ENCODE results near the gene BAIAP2. TPM values are rescaled to one million over a fixed set of nuclear protein-coding genes. Genes with fewer than 3 reads are reported as not detected.
A peak's percentile ranks its signal among the peaks of the same experiment; 100 is the strongest.
"Not testable (repeated sequence)": the region's sequence is repeated elsewhere in the genome, so short reads cannot be mapped to it uniquely, and the experiment has no call there.

BAIAP2 gene
- total RNA-seq, 1 donor from 2014 or later, result 34.7 TPM

- DNase-seq, result no peak
- no peak for ATAC-seq (ENCODE audit: poor library complexity)
- intact Hi-C loops (cut with DNase I), result no loop called here
Observed at GRCh38 chr17:81019563-81020442, 15.1 kb upstream of the BAIAP2 start.

GRCh38 chr17:81020443-81020766, 14.5 kb upstream of the BAIAP2 start:
- intact Hi-C loops (cut with DNase I), result no loop called here
- DNase-seq (no peak), ATAC-seq (ENCODE audit: poor library complexity) (no peak)

- DNase-seq, result peak; percentile 83
- intact Hi-C loops (cut with DNase I), result no loop called here
- ATAC-seq (ENCODE audit: poor library complexity), result peak; percentile 89
Observed at GRCh38 chr17:81020767-81021497, 14.0 kb upstream of the BAIAP2 start.

- ATAC-seq (ENCODE audit: poor library complexity) (peak; percentile 6), DNase-seq (no peak)
- intact Hi-C loops (cut with DNase I), result no loop called here
Observed at GRCh38 chr17:81021531-81022343, 13.2 kb upstream of the BAIAP2 start.

GRCh38 chr17:81022344-81022676, 12.6 kb upstream of the BAIAP2 start:
- no peak for DNase-seq
- no peak for ATAC-seq (ENCODE audit: poor library complexity)
- intact Hi-C loops (cut with DNase I), result no loop called here

- no peak for ATAC-seq (ENCODE audit: poor library complexity)
- no peak for DNase-seq
- intact Hi-C loops (cut with DNase I), result loop anchor here (2.0 kb wide), 1 partner anchor 76 kb away; no protein-coding TSS in a partner anchor
Observed at GRCh38 chr17:81025065-81025740, 9.7 kb upstream of the BAIAP2 start.

- ATAC-seq (ENCODE audit: poor library complexity) (no peak), DNase-seq (no peak)
- intact Hi-C loops (cut with DNase I), result loop anchor here (2.0 kb wide), 1 partner anchor 75 kb away; no protein-coding TSS in a partner anchor
Observed at GRCh38 chr17:81025741-81026129, 9.2 kb upstream of the BAIAP2 start.

- ATAC-seq (ENCODE audit: poor library complexity) (no peak), DNase-seq (peak; percentile 34)
- intact Hi-C loops (cut with DNase I), result no loop called here
Observed at GRCh38 chr17:81026266-81027036, 8.5 kb upstream of the BAIAP2 start.

GRCh38 chr17:81027038-81027437, 7.9 kb upstream of the BAIAP2 start:
- ATAC-seq (ENCODE audit: poor library complexity) (no peak), DNase-seq (no peak)
- intact Hi-C loops (cut with DNase I), result no loop called here

GRCh38 chr17:81027591-81028505, 7.1 kb upstream of the BAIAP2 start:
- intact Hi-C loops (cut with DNase I), result no loop called here
- ATAC-seq (ENCODE audit: poor library complexity) (no peak), DNase-seq (no peak)

- DNase-seq (peak; percentile 24), ATAC-seq (ENCODE audit: poor library complexity) (no peak)
- intact Hi-C loops (cut with DNase I), result no loop called here
Observed at GRCh38 chr17:81028506-81028858, 6.5 kb upstream of the BAIAP2 start.

GRCh38 chr17:81029859-81030258, 5.1 kb upstream of the BAIAP2 start:
- ATAC-seq (ENCODE audit: poor library complexity) (no peak), DNase-seq (peak; percentile 31)
- intact Hi-C loops (cut with DNase I), result loop anchor here (2.0 kb wide), 1 partner anchor 69 kb away; no protein-coding TSS in a partner anchor

GRCh38 chr17:81030312-81030711, 4.6 kb upstream of the BAIAP2 start:
- peak; percentile 29 for DNase-seq
- intact Hi-C loops (cut with DNase I), result loop anchor here (2.0 kb wide), 1 partner anchor 68 kb away; no protein-coding TSS in a partner anchor

GRCh38 chr17:81030741-81031565, 4.0 kb upstream of the BAIAP2 start:
- intact Hi-C loops (cut with DNase I), result loop anchor here (2.0 kb wide), 1 partner anchor 68 kb away; no protein-coding TSS in a partner anchor
- DNase-seq (peak; percentile 63), ATAC-seq (ENCODE audit: poor library complexity) (peak; percentile 45)

More at GRCh38 chr17:81030312-81030711, 4.6 kb upstream of the BAIAP2 start:
- not testable (repeated sequence) for ATAC-seq (ENCODE audit: poor library complexity)

- DNase-seq (peak; percentile 57), ATAC-seq (ENCODE audit: poor library complexity) (no peak)
- intact Hi-C loops (cut with DNase I), result loop anchor here (2.0 kb wide), 1 partner anchor 67 kb away; no protein-coding TSS in a partner anchor
Observed at GRCh38 chr17:81031566-81032550, 3.1 kb upstream of the BAIAP2 start.

Data from Right ventricle myocardium superior (tissue), 1 donor.